HEK293 (cell line): ENCODE measurements around the gene BAIAP2.

Experiments
- ZNF274 ChIP-seq, 2 experiments: fragments of 200-500 bp in 1 of 2; fragments of 450-650 bp in 1 of 2; sonication (Bioruptor generic) in 1 of 2; formaldehyde crosslinking in 1 of 2; IDR thresholded peaks; 2 replicates each; pipeline versions ENCODE4 v1.5.1 to v1.6.1; 2014 to 2016; ENCODE audit warnings: borderline replicate concordance in 1 of 2, inconsistent platforms in 1 of 2, low read length in 1 of 2, missing biosample characterization in 1 of 2, missing genetic modification characterization in 1 of 2
- ZNF302 ChIP-seq: fragments of 450-650 bp; formaldehyde crosslinking; IDR thresholded peaks from 2 replicates; pipeline ENCODE4 v1.5.1; 2016; ENCODE audit warnings: missing biosample characterization, missing genetic modification characterization, low read depth
- ZNF701 ChIP-seq: fragments of 450-650 bp; formaldehyde crosslinking; IDR thresholded peaks from 2 replicates; pipeline ENCODE4 v1.5.1; 2016; ENCODE audit warnings: missing biosample characterization, missing genetic modification characterization
- ZSCAN30 ChIP-seq: fragments of 450-650 bp; IDR thresholded peaks from 2 replicates; pipeline ENCODE4 v1.5.1; 2018; ENCODE audit warnings: missing biosample characterization, mild to moderate bottlenecking, missing genetic modification characterization, moderate library complexity
- TF ChIP-seq, protein P1 (sequence below): fragments of 450-650 bp; formaldehyde crosslinking; IDR thresholded peaks from 2 replicates; pipeline ENCODE4 v1.5.1; 2016; ENCODE audit warnings: missing biosample characterization, missing genetic modification characterization, low read depth
- TF ChIP-seq, protein P2 (sequence below): fragments of 450-650 bp; formaldehyde crosslinking; IDR thresholded peaks from 2 replicates; pipeline ENCODE4 v1.5.1; 2016; ENCODE audit warnings: missing biosample characterization, missing genetic modification characterization, low read depth
- TF ChIP-seq, protein P3 (sequence below): fragments of 450-650 bp; IDR thresholded peaks from 2 replicates; pipeline ENCODE4 v1.5.1; 2018; ENCODE audit warnings: missing biosample characterization, mild to moderate bottlenecking, missing genetic modification characterization
- TF ChIP-seq, protein P4 (sequence below): fragments of 450-650 bp; formaldehyde crosslinking; IDR thresholded peaks from 2 replicates; pipeline ENCODE4 v1.5.1; 2016; ENCODE audit warnings: missing biosample characterization, missing genetic modification characterization
- TF ChIP-seq, protein P5 (sequence below): sonication (generic); formaldehyde crosslinking; IDR thresholded peaks from 2 replicates; pipeline ENCODE4 v1.8.1; 2022; ENCODE audit warnings: mild to moderate bottlenecking, moderate library complexity, missing genetic modification reagents
- TF ChIP-seq, protein P6 (sequence below): fragments of 450-650 bp; formaldehyde crosslinking; IDR thresholded peaks from 2 replicates; pipeline ENCODE4 v1.5.1; 2016; ENCODE audit warnings: missing biosample characterization, missing genetic modification characterization
- TF ChIP-seq, protein P7 (sequence below): fragments of 450-650 bp; formaldehyde crosslinking; conservative IDR thresholded peaks from 2 replicates; pipeline ENCODE4 v1.5.1; 2016; ENCODE audit warnings: low read depth, missing biosample characterization, missing genetic modification characterization

DNA sequence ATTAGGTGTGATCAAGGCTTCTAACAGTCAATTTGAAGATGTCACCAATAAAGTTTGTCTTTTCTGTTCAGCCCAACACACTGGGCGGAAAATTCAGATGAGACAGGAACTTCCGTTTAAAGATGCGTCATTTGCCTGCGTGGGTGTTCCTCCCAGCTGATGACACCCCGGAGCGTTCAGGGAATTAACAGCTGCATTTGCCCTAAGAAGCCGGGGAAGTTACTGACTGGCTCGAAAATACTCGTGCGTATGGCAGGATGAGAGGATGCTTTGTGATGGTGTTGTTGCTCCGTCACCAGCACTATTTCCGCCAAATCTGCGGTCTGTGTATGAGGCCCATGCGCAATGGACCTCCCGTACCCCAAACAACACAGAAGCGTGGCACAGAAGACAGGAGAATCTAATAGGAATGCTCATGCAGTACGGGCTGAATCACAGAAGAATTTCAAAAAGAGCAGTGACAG, 118.4 kb downstream of the BAIAP2 start:
- TF ChIP-seq, protein P1, sequence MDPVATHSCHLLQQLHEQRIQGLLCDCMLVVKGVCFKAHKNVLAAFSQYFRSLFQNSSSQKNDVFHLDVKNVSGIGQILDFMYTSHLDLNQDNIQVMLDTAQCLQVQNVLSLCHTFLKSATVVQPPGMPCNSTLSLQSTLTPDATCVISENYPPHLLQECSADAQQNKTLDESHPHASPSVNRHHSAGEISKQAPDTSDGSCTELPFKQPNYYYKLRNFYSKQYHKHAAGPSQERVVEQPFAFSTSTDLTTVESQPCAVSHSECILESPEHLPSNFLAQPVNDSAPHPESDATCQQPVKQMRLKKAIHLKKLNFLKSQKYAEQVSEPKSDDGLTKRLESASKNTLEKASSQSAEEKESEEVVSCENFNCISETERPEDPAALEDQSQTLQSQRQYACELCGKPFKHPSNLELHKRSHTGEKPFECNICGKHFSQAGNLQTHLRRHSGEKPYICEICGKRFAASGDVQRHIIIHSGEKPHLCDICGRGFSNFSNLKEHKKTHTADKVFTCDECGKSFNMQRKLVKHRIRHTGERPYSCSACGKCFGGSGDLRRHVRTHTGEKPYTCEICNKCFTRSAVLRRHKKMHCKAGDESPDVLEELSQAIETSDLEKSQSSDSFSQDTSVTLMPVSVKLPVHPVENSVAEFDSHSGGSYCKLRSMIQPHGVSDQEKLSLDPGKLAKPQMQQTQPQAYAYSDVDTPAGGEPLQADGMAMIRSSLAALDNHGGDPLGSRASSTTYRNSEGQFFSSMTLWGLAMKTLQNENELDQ (tag by site-specific recombination): no peak
- TF ChIP-seq, protein P2, sequence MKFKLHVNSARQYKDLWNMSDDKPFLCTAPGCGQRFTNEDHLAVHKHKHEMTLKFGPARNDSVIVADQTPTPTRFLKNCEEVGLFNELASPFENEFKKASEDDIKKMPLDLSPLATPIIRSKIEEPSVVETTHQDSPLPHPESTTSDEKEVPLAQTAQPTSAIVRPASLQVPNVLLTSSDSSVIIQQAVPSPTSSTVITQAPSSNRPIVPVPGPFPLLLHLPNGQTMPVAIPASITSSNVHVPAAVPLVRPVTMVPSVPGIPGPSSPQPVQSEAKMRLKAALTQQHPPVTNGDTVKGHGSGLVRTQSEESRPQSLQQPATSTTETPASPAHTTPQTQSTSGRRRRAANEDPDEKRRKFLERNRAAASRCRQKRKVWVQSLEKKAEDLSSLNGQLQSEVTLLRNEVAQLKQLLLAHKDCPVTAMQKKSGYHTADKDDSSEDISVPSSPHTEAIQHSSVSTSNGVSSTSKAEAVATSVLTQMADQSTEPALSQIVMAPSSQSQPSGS (tag by site-specific recombination): no peak
- no peak for TF ChIP-seq ZNF274 (IDR thresholded peaks at IDR 0.05; ENCODE audit: low read length)
- no peak for TF ChIP-seq ZNF274 (tag by site-specific recombination; IDR thresholded peaks at IDR 0.05; ENCODE audit: borderline replicate concordance)
- TF ChIP-seq, protein P3, sequence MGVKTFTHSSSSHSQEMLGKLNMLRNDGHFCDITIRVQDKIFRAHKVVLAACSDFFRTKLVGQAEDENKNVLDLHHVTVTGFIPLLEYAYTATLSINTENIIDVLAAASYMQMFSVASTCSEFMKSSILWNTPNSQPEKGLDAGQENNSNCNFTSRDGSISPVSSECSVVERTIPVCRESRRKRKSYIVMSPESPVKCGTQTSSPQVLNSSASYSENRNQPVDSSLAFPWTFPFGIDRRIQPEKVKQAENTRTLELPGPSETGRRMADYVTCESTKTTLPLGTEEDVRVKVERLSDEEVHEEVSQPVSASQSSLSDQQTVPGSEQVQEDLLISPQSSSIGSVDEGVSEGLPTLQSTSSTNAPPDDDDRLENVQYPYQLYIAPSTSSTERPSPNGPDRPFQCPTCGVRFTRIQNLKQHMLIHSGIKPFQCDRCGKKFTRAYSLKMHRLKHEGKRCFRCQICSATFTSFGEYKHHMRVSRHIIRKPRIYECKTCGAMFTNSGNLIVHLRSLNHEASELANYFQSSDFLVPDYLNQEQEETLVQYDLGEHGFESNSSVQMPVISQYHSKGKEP (tag by site-specific recombination): no peak
- TF ChIP-seq, protein P4, sequence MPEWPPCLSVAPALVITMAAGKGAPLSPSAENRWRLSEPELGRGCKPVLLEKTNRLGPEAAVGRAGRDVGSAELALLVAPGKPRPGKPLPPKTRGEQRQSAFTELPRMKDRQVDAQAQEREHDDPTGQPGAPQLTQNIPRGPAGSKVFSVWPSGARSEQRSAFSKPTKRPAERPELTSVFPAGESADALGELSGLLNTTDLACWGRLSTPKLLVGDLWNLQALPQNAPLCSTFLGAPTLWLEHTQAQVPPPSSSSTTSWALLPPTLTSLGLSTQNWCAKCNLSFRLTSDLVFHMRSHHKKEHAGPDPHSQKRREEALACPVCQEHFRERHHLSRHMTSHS (tag by site-specific recombination): no peak
- TF ChIP-seq, protein P5, sequence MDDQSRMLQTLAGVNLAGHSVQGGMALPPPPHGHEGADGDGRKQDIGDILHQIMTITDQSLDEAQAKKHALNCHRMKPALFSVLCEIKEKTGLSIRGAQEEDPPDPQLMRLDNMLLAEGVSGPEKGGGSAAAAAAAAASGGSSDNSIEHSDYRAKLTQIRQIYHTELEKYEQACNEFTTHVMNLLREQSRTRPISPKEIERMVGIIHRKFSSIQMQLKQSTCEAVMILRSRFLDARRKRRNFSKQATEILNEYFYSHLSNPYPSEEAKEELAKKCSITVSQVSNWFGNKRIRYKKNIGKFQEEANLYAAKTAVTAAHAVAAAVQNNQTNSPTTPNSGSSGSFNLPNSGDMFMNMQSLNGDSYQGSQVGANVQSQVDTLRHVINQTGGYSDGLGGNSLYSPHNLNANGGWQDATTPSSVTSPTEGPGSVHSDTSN (CRISPR knock-in tag): no peak
- TF ChIP-seq, protein P6, sequence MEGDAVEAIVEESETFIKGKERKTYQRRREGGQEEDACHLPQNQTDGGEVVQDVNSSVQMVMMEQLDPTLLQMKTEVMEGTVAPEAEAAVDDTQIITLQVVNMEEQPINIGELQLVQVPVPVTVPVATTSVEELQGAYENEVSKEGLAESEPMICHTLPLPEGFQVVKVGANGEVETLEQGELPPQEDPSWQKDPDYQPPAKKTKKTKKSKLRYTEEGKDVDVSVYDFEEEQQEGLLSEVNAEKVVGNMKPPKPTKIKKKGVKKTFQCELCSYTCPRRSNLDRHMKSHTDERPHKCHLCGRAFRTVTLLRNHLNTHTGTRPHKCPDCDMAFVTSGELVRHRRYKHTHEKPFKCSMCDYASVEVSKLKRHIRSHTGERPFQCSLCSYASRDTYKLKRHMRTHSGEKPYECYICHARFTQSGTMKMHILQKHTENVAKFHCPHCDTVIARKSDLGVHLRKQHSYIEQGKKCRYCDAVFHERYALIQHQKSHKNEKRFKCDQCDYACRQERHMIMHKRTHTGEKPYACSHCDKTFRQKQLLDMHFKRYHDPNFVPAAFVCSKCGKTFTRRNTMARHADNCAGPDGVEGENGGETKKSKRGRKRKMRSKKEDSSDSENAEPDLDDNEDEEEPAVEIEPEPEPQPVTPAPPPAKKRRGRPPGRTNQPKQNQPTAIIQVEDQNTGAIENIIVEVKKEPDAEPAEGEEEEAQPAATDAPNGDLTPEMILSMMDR: no peak
- TF ChIP-seq, protein P7, sequence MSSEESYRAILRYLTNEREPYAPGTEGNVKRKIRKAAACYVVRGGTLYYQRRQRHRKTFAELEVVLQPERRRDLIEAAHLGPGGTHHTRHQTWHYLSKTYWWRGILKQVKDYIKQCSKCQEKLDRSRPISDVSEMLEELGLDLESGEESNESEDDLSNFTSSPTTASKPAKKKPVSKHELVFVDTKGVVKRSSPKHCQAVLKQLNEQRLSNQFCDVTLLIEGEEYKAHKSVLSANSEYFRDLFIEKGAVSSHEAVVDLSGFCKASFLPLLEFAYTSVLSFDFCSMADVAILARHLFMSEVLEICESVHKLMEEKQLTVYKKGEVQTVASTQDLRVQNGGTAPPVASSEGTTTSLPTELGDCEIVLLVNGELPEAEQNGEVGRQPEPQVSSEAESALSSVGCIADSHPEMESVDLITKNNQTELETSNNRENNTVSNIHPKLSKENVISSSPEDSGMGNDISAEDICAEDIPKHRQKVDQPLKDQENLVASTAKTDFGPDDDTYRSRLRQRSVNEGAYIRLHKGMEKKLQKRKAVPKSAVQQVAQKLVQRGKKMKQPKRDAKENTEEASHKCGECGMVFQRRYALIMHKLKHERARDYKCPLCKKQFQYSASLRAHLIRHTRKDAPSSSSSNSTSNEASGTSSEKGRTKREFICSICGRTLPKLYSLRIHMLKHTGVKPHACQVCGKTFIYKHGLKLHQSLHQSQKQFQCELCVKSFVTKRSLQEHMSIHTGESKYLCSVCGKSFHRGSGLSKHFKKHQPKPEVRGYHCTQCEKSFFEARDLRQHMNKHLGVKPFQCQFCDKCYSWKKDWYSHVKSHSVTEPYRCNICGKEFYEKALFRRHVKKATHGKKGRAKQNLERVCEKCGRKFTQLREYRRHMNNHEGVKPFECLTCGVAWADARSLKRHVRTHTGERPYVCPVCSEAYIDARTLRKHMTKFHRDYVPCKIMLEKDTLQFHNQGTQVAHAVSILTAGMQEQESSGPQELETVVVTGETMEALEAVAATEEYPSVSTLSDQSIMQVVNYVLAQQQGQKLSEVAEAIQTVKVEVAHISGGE (tag by site-specific recombination): no peak
- no peak for TF ChIP-seq ZNF302 (tag by site-specific recombination)
- no peak for TF ChIP-seq ZSCAN30 (tag by site-specific recombination)
- no peak for TF ChIP-seq ZNF701
